Keratinocyte (primary cell): ENCODE measurements around the gene ZNF132.
"Not testable (repeated sequence)": the region's sequence is repeated elsewhere in the genome, so short reads cannot be mapped to it uniquely, and the experiment has no call there.

Experiments
- CTCF ChIP-seq, 3 experiments: IDR thresholded peaks in 1 of 3; conservative IDR thresholded peaks in 1 of 3; optimal IDR thresholded peaks in 1 of 3; 2 replicates in 2 of 3; 3 replicates in 1 of 3; pipeline versions ENCODE3 to v1.5.1; 2011; ENCODE audit warnings: low read length in 3 of 3, mild to moderate bottlenecking in 3 of 3, moderate library complexity in 2 of 3, control low read depth in 1 of 3, inconsistent platforms in 1 of 3; ENCODE audit not compliant: insufficient read depth in 2 of 3; ENCODE audit errors: extremely low read depth in 1 of 3
- EZH2 ChIP-seq: IDR thresholded peaks from one replicate; pipeline ENCODE4 v1.6.1; 2012; ENCODE audit warnings: inconsistent platforms, mild to moderate bottlenecking, low read length, moderate library complexity

GRCh38 chr19:58442986-58443385 lies 3.0 kb upstream of the ZNF132 start:
- TF ChIP-seq CTCF (optimal IDR thresholded peaks at IDR 0.05 in 1 of 3, IDR thresholded peaks at IDR 0.05 in 1 of 3, conservative IDR thresholded peaks at IDR 0.05 in 1 of 3; ENCODE audit: extremely low read depth in 1 of 3, insufficient read depth in 2 of 3, low read length in 3 of 3); EZH2: not testable (repeated sequence)
